Measurements from ENCODE around the gene TAAR6. TPM values are rescaled to one million over a fixed set of nuclear protein-coding genes. Genes with fewer than 3 reads are reported as not detected.

The TAAR6 gene
- total and polyA plus RNA-seq, 2 donors (not counting 1 experiment from before 2014, with no cell fraction given) = not detected

DNA sequence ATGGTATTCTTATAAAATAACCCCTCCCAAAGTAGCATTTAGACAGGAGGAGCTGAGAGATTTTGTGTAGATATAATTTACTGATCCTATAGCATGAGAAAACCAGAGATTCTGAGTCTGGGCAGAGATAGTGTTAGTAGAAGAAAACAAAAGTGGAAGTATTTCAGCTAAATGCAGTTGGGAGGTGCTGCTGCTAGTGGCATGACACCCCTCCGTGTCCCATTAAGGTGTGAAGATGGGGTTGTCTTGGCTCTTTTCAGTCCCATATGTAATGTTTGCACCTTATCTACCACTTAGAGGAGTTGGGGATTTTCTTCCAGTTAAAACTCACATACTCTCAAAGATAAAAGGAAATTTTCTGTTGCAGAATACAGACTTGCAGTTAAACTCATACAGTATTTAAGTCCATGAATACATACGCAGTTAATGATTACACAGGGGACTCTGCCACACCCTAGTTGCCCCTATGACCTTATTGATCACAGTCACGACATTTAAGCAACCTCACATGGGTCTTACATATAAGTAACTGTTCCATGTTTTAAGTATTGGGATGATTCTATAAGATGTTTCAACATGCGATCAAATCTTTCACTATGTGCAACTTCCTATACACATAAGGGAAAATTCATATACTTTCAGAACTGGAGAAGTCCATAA, 42.5 kb downstream of the TAAR6 start:
- H3K4me2 ChIP-seq (ENCODE audit: extremely low read depth, insufficient read depth, low read length) = no peak overlapping the region
- H3K36me3 ChIP-seq (ENCODE audit: control insufficient read depth, insufficient read depth, low read length) = no peaks in the 10 kb centered on the region
- no peak overlapping the region for H2AFZ ChIP-seq (ENCODE audit: low read length)
- no peaks in the 10 kb centered on the region for H3K4me1 ChIP-seq (ENCODE audit: control insufficient read depth, extremely low read depth, insufficient read depth, low read length)
- no peak for TF ChIP-seq EZH2 (IDR thresholded peaks at IDR 0.05; ENCODE audit: low read length, missing control alignments)
- no peak for TF ChIP-seq CTCF (conservative IDR thresholded peaks at IDR 0.05 in 1 of 2, IDR thresholded peaks at IDR 0.05 in 1 of 2; ENCODE audit: low read depth in 1 of 2, low read length in 2 of 2)
- peaks cover 2% of the 10 kb centered on the region for H3K27me3 ChIP-seq (ENCODE audit: control insufficient read depth, insufficient read depth, low read length)
- H3K27ac ChIP-seq (ENCODE audit: insufficient read depth, low read length) = no peak overlapping the region
- no peak for DNase-seq (ENCODE audit: low read depth in 2 of 2)
- no peak overlapping the region for H3K4me3 ChIP-seq (replicated peaks in 1 of 4; ENCODE audit: control extremely low read depth in 1 of 4, insufficient read depth in 1 of 4, low read depth in 3 of 4, low read length in 4 of 4)
- H3K79me2 ChIP-seq (ENCODE audit: control insufficient read depth, insufficient read depth, low read length) = no peaks in the 10 kb centered on the region
- no peaks in the 10 kb centered on the region for H3K9me3 ChIP-seq (ENCODE audit: control insufficient read depth, insufficient read depth, low read depth, low read length)
- no peaks in the 10 kb centered on the region for H4K20me1 ChIP-seq (ENCODE audit: control insufficient read depth, extremely low read depth, insufficient read depth, low read length)
- no peak overlapping the region for H3K9ac ChIP-seq (ENCODE audit: insufficient read depth, low read length)

DNA sequence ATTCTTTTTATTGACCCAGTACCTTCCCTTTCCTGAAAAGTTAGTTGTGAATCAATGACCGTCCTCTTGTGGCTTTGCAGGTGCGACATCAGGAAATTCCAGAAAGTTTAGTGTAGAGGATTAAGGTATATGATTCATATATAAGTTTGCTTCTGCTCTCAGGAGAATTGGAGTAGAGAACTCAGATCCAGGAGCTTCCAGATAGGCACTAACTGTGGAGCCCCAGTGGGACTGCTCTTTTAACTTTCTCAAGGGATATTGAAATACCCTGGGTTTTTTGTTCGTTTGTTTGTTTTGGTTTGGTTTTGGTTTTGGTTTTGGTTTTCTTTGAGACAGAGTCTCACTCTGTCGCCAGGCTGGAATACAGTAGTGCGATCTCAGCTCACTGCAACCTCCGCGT, 44.4 kb downstream of the TAAR6 start:
- Histone ChIP-seq H3K9ac (ENCODE audit: insufficient read depth, low read length) (no peak overlapping the region), H3K36me3 (ENCODE audit: control insufficient read depth, insufficient read depth, low read length) (no peaks in the 10 kb centered on the region), H3K4me2 (ENCODE audit: extremely low read depth, insufficient read depth, low read length) (no peak overlapping the region), H3K27me3 (ENCODE audit: control insufficient read depth, insufficient read depth, low read length) (peaks cover 2% of the 10 kb centered on the region), H3K79me2 (ENCODE audit: control insufficient read depth, insufficient read depth, low read length) (no peaks in the 10 kb centered on the region), H3K9me3 (ENCODE audit: control insufficient read depth, insufficient read depth, low read depth, low read length) (no peaks in the 10 kb centered on the region), H3K4me3 (replicated peaks in 1 of 4; ENCODE audit: control extremely low read depth in 1 of 4, insufficient read depth in 1 of 4, low read depth in 3 of 4, low read length in 4 of 4) (no peak overlapping the region), H2AFZ (ENCODE audit: low read length) (no peak overlapping the region), H3K27ac (ENCODE audit: insufficient read depth, low read length) (no peak overlapping the region), H3K4me1 (ENCODE audit: control insufficient read depth, extremely low read depth, insufficient read depth, low read length) (no peaks in the 10 kb centered on the region), H4K20me1 (ENCODE audit: control insufficient read depth, extremely low read depth, insufficient read depth, low read length) (no peaks in the 10 kb centered on the region)
- TF ChIP-seq CTCF (conservative IDR thresholded peaks at IDR 0.05 in 1 of 2, IDR thresholded peaks at IDR 0.05 in 1 of 2; ENCODE audit: low read depth in 1 of 2, low read length in 2 of 2) = no peak
- no peak for TF ChIP-seq EZH2 (IDR thresholded peaks at IDR 0.05; ENCODE audit: low read length, missing control alignments)
- DNase-seq (ENCODE audit: low read depth in 2 of 2) = no peak

DNA sequence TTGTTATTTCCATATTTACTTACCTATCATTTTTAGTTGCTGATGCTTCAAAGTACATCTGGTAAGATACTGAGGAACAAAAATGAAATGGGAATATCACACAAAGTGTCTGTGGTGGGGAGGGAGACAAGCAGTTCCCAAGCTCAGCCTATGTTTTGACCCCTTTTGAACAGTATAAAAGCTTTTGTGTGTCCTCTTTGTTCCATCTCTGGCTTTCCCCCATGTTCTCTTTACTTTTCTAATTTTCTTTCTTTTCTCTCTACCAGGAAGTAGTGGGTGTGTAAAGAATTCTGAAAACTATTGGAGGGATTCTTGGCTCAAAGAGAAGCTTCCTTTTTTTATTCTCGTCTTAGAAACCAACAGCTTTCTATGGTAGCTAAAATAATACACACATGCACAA, 46.6 kb downstream of the TAAR6 start:
- H3K27me3 ChIP-seq (ENCODE audit: control insufficient read depth, insufficient read depth, low read length) = peaks cover 2% of the 10 kb centered on the region
- H3K4me1 ChIP-seq (ENCODE audit: control insufficient read depth, extremely low read depth, insufficient read depth, low read length) = no peaks in the 10 kb centered on the region
- H2AFZ ChIP-seq (ENCODE audit: low read length) = no peak overlapping the region

More for the DNA sequence above, 46.6 kb downstream of the TAAR6 start:
- Histone ChIP-seq H3K4me3 (replicated peaks in 1 of 4; ENCODE audit: control extremely low read depth in 1 of 4, insufficient read depth in 1 of 4, low read depth in 3 of 4, low read length in 4 of 4) (no peak overlapping the region), H3K9ac (ENCODE audit: insufficient read depth, low read length) (no peak overlapping the region), H3K9me3 (ENCODE audit: control insufficient read depth, insufficient read depth, low read depth, low read length) (no peaks in the 10 kb centered on the region), H3K79me2 (ENCODE audit: control insufficient read depth, insufficient read depth, low read length) (no peaks in the 10 kb centered on the region), H3K4me2 (ENCODE audit: extremely low read depth, insufficient read depth, low read length) (no peak overlapping the region), H3K27ac (ENCODE audit: insufficient read depth, low read length) (no peak overlapping the region), H3K36me3 (ENCODE audit: control insufficient read depth, insufficient read depth, low read length) (no peaks in the 10 kb centered on the region), H4K20me1 (ENCODE audit: control insufficient read depth, extremely low read depth, insufficient read depth, low read length) (no peaks in the 10 kb centered on the region)
- TF ChIP-seq CTCF (conservative IDR thresholded peaks at IDR 0.05 in 1 of 2, IDR thresholded peaks at IDR 0.05 in 1 of 2; ENCODE audit: low read depth in 1 of 2, low read length in 2 of 2) = no peak
- TF ChIP-seq EZH2 (IDR thresholded peaks at IDR 0.05; ENCODE audit: low read length, missing control alignments) = no peak
- no peak for DNase-seq (ENCODE audit: low read depth in 2 of 2)

Other genes starting within 250 kb of the TAAR6 start
- gene MOXD1, start 168.8 kb upstream of the TAAR6 start, total RNA-seq = 45.5 and 89.8 TPM in 2 replicates
- gene MOXD1, start 168.8 kb upstream of the TAAR6 start, polyA plus RNA-seq = 65.1 and 100 TPM in 2 replicates
- gene STX7, start 57.2 kb upstream of the TAAR6 start, total RNA-seq = 18.0 and 53.0 TPM in 2 replicates
- gene STX7, start 57.2 kb upstream of the TAAR6 start, polyA plus RNA-seq = 31.5 and 52.1 TPM in 2 replicates
- not detected in 2 replicates for gene TAAR9, start 32.0 kb upstream of the TAAR6 start, total RNA-seq
- gene TAAR9, start 32.0 kb upstream of the TAAR6 start, polyA plus RNA-seq = not detected in 2 replicates
- gene TAAR8, start 17.6 kb upstream of the TAAR6 start, total RNA-seq = not detected in 2 replicates
- gene TAAR8, start 17.6 kb upstream of the TAAR6 start, polyA plus RNA-seq = not detected in 2 replicates
- not detected in 2 replicates for gene TAAR5, start 19.4 kb downstream of the TAAR6 start, total RNA-seq
- gene TAAR5, start 19.4 kb downstream of the TAAR6 start, polyA plus RNA-seq = not detected in 2 replicates
- not detected in 2 replicates for gene TAAR2, start 54.0 kb downstream of the TAAR6 start, total RNA-seq
- not detected in 2 replicates for gene TAAR2, start 54.0 kb downstream of the TAAR6 start, polyA plus RNA-seq
- not detected in 2 replicates for gene TAAR1, start 88.9 kb downstream of the TAAR6 start, total RNA-seq
- not detected in 2 replicates for gene TAAR1, start 88.9 kb downstream of the TAAR6 start, polyA plus RNA-seq
- not detected in 2 replicates for gene VNN1, start 143.7 kb downstream of the TAAR6 start, total RNA-seq
- gene VNN1, start 143.7 kb downstream of the TAAR6 start, polyA plus RNA-seq = not detected in 2 replicates
- under 0.01 and 0.33 TPM in 2 replicates for gene VNN2, start 187.6 kb downstream of the TAAR6 start, total RNA-seq
- gene VNN2, start 187.6 kb downstream of the TAAR6 start, polyA plus RNA-seq = 0.06 and 0.42 TPM in 2 replicates
- gene SLC18B1, start 228.3 kb downstream of the TAAR6 start, total RNA-seq = 7.2 and 8.1 TPM in 2 replicates
- gene SLC18B1, start 228.3 kb downstream of the TAAR6 start, polyA plus RNA-seq = 4.9 and 5.9 TPM in 2 replicates
- 1,467 and 1,811 TPM in 2 replicates for gene RPS12, start 244.2 kb downstream of the TAAR6 start, total RNA-seq
- 3,327 and 3,609 TPM in 2 replicates for gene RPS12, start 244.2 kb downstream of the TAAR6 start, polyA plus RNA-seq

Data from fibroblast of lung (primary cell).